ENCODE data around the gene ARL6IP1.
A peak's percentile ranks its signal among the peaks of the same experiment; 100 is the strongest.
"Not testable (repeated sequence)": the region's sequence is repeated elsewhere in the genome, so short reads cannot be mapped to it uniquely, and the experiment has no call there.

ARL6IP1 gene

GRCh38 chr16:18770336-18770962 lies 30.9 kb downstream of the ARL6IP1 start:
- H3K4me3 ChIP-seq; H3K27ac ChIP-seq; DNase-seq (ENCODE audit: low spot score): not testable (repeated sequence)

GRCh38 chr16:18767217-18767616 lies 34.1 kb downstream of the ARL6IP1 start:
- not testable (repeated sequence) for H3K4me3 ChIP-seq; H3K27ac ChIP-seq; DNase-seq (ENCODE audit: low spot score)

- H3K27ac ChIP-seq; H3K4me3 ChIP-seq; DNase-seq (ENCODE audit: low spot score): not testable (repeated sequence)
Measured at GRCh38 chr16:18762713-18763112, 38.6 kb downstream of the ARL6IP1 start.

DNA sequence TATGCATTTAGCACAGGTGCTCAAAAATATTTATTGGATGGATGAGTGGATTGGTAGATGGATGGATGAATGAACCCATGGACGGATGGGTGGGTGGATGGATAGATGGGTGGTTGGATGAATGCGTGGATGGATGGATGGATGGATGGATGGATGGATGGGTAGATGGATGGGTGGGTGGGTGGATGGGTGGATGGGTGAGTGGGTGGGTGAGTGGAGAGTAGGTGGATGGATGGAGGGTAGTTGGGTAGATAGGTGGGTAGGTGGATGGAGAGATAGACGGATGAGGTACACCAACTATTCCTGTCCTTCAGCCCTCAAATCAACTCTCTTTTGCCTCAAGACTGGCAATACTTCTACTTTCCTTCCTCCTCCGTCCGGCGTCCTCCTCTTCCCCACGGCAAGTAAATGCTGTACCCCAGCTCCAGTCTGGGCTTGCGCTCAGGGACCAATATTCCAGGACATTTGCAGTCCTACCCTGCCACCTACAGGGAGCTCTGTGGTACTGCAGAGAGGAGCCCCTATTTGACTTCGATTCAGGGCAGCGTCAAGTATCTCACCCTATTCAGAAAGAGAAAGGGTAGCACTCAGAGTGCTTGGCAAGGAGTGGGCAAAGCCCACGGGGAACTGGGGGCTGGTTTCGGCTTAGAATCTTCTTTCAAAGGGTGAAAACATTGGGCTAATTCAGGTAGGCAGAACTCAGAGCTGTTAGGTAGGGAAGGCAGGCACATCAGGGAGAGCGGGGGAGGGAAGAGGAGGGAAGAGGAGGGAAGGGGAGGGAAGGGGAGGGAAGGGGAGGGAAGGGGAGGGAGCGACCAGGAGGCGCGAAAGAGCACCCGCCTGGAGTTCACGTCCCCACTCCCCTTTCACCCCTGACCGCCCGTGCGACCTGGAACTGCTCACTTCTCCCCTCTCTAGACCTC lies 41.5 kb downstream of the ARL6IP1 start:
- DNase-seq (ENCODE audit: low spot score); H3K27ac ChIP-seq: not testable (repeated sequence)
- TF ChIP-seq, protein P1, sequence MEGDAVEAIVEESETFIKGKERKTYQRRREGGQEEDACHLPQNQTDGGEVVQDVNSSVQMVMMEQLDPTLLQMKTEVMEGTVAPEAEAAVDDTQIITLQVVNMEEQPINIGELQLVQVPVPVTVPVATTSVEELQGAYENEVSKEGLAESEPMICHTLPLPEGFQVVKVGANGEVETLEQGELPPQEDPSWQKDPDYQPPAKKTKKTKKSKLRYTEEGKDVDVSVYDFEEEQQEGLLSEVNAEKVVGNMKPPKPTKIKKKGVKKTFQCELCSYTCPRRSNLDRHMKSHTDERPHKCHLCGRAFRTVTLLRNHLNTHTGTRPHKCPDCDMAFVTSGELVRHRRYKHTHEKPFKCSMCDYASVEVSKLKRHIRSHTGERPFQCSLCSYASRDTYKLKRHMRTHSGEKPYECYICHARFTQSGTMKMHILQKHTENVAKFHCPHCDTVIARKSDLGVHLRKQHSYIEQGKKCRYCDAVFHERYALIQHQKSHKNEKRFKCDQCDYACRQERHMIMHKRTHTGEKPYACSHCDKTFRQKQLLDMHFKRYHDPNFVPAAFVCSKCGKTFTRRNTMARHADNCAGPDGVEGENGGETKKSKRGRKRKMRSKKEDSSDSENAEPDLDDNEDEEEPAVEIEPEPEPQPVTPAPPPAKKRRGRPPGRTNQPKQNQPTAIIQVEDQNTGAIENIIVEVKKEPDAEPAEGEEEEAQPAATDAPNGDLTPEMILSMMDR (IDR thresholded peaks at IDR 0.05): peak; percentile 55

GRCh38 chr16:18757960-18758660 lies 43.2 kb downstream of the ARL6IP1 start:
- not testable (repeated sequence) for H3K27ac ChIP-seq; DNase-seq (ENCODE audit: low spot score); H3K4me3 ChIP-seq

More for the DNA sequence above, 41.5 kb downstream of the ARL6IP1 start:
- not testable (repeated sequence) for H3K4me3 ChIP-seq

GRCh38 chr16:18756639-18757038 lies 44.7 kb downstream of the ARL6IP1 start:
- not testable (repeated sequence) for DNase-seq (ENCODE audit: low spot score); H3K4me3 ChIP-seq; H3K27ac ChIP-seq

DNA sequence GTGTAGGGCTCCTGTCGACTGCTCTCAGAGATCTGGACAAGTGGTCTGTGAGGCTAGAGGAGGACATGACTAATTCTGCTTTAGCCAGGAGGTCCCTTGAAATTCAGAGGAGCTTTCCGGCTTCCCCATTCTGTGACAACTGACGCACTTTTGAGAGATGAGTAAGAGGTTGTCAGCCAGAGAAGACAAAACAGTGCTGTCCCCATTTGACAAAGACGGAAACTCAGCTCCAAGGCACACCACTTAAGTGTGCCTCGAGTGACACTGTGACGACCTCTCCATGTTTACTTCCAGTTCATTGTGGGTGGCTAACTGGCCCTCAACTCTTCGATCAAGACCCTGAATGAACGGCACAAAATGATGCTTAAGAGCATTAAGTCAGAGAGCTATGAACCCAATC lies 58.5 kb downstream of the ARL6IP1 start:
- not testable (repeated sequence) for H3K4me3 ChIP-seq; DNase-seq (ENCODE audit: low spot score); H3K27ac ChIP-seq

Data from coronary artery (tissue), 2 donors.